HEK293T (cell line): ENCODE results near the gene ATP5MC3.
"Not testable (repeated sequence)": the region's sequence is repeated elsewhere in the genome, so short reads cannot be mapped to it uniquely, and the experiment has no call there.

Experiments used
- FOXM1 ChIP-seq: fragments of 450-650 bp; IDR thresholded peaks from 2 replicates; pipeline ENCODE4 v1.6.1; 2017; ENCODE audit warnings: mild to moderate bottlenecking, borderline replicate concordance
- L3MBTL2 ChIP-seq: fragments of 450-650 bp; conservative IDR thresholded peaks from 2 replicates; pipeline ENCODE4 v1.6.1; 2016; ENCODE audit warnings: mild to moderate bottlenecking
- ZNF384 ChIP-seq: fragments of 450-650 bp; IDR thresholded peaks from 2 replicates; pipeline ENCODE4 v1.6.1; 2016

GRCh38 chr2:175228601-175229000 lies 47.1 kb upstream of the ATP5MC3 start:
- not testable (repeated sequence) for TF ChIP-seq ZNF384, L3MBTL2, FOXM1
